IPS-18c (cell line): ENCODE results near the gene CA6.
"Not testable (repeated sequence)": the region's sequence is repeated elsewhere in the genome, so short reads cannot be mapped to it uniquely, and the experiment has no call there.

Experiments used
- H3K4me3 ChIP-seq: 2 replicates; pipeline ENCODE4 v1.7.0; 2013; ENCODE audit warnings: low read depth, mild to moderate bottlenecking, low read length, moderate library complexity; ENCODE audit not compliant: insufficient read depth
- H3K9me3 ChIP-seq: one replicate; pipeline ENCODE4 v1.6.1; 2013; ENCODE audit warnings: mild to moderate bottlenecking, low read length, moderate library complexity; ENCODE audit not compliant: control insufficient read depth, insufficient read depth

Gene CA6

GRCh38 chr1:8917536-8917935, 28.1 kb upstream of the CA6 start:
- not testable (repeated sequence) for H3K4me3 ChIP-seq, H3K9me3 ChIP-seq

GRCh38 chr1:8922962-8923361, 22.7 kb upstream of the CA6 start:
- Histone ChIP-seq H3K4me3 (no peak overlapping the region), H3K9me3 (peaks cover 2% of the 10 kb centered on the region)

GRCh38 chr1:8925406-8925805, 20.3 kb upstream of the CA6 start:
- peaks cover 2% of the 10 kb centered on the region for H3K9me3 ChIP-seq
- H3K4me3 ChIP-seq = no peak overlapping the region

GRCh38 chr1:8925960-8926359, 19.7 kb upstream of the CA6 start:
- H3K9me3 ChIP-seq = peaks cover 2% of the 10 kb centered on the region
- no peak overlapping the region for H3K4me3 ChIP-seq

- Histone ChIP-seq H3K4me3 (no peak overlapping the region), H3K9me3 (no peaks in the 10 kb centered on the region)
Measured at GRCh38 chr1:8926707-8927694, 18.7 kb upstream of the CA6 start.

GRCh38 chr1:8930116-8930515, 15.6 kb upstream of the CA6 start:
- H3K4me3 ChIP-seq = no peak overlapping the region
- no peaks in the 10 kb centered on the region for H3K9me3 ChIP-seq

- not testable (repeated sequence) for H3K4me3 ChIP-seq, H3K9me3 ChIP-seq
Measured at GRCh38 chr1:8937051-8937450, 8.6 kb upstream of the CA6 start.

GRCh38 chr1:8937701-8938100, 8.0 kb upstream of the CA6 start:
- H3K4me3 ChIP-seq = no peak overlapping the region
- H3K9me3 ChIP-seq = peaks cover 3% of the 10 kb centered on the region

- Histone ChIP-seq H3K9me3 (peaks cover 5% of the 10 kb centered on the region), H3K4me3 (no peak overlapping the region)
Measured at GRCh38 chr1:8938232-8938999, 7.3 kb upstream of the CA6 start.

- no peak overlapping the region for H3K4me3 ChIP-seq
- peaks cover 5% of the 10 kb centered on the region for H3K9me3 ChIP-seq
Measured at GRCh38 chr1:8939000-8939265, 6.7 kb upstream of the CA6 start.

- H3K9me3 ChIP-seq = peaks cover 5% of the 10 kb centered on the region
Measured at GRCh38 chr1:8939362-8939995, 6.2 kb upstream of the CA6 start.

GRCh38 chr1:8941906-8942305, 3.8 kb upstream of the CA6 start:
- Histone ChIP-seq H3K4me3 (no peak overlapping the region), H3K9me3 (peaks cover 5% of the 10 kb centered on the region)

More at GRCh38 chr1:8939362-8939995, 6.2 kb upstream of the CA6 start:
- H3K4me3 ChIP-seq = no peak overlapping the region

- Histone ChIP-seq H3K4me3 (no peak overlapping the region), H3K9me3 (peaks cover 2% of the 10 kb centered on the region)
Measured at GRCh38 chr1:8943498-8944405, 1.9 kb upstream of the CA6 start.

GRCh38 chr1:8947127-8947691, 1.5 kb downstream of the CA6 start:
- no peak overlapping the region for H3K4me3 ChIP-seq
- H3K9me3 ChIP-seq = peaks cover 2% of the 10 kb centered on the region

GRCh38 chr1:8950309-8950708, 4.6 kb downstream of the CA6 start:
- Histone ChIP-seq H3K9me3 (no peaks in the 10 kb centered on the region), H3K4me3 (no peak overlapping the region)

GRCh38 chr1:8951231-8951630, 5.6 kb downstream of the CA6 start:
- no peak overlapping the region for H3K4me3 ChIP-seq
- no peaks in the 10 kb centered on the region for H3K9me3 ChIP-seq

GRCh38 chr1:8955406-8955805, 9.7 kb downstream of the CA6 start:
- no peak overlapping the region for H3K4me3 ChIP-seq
- no peaks in the 10 kb centered on the region for H3K9me3 ChIP-seq
